HAP-1 (cell line): Measurements from ENCODE around the gene SLC22A13.
"Not testable (repeated sequence)": the region's sequence is repeated elsewhere in the genome, so short reads cannot be mapped to it uniquely, and the experiment has no call there.

Experiments
- DNase-seq, 2 experiments: peaks; one replicate each; pipeline ENCODE4 v3.0.0-alpha.2; 2016 to 2020; ENCODE audit warnings: low spot score in 2 of 2
- H3K27me3 ChIP-seq: fragments of 250-450 bp; sonication (Bioruptor Pico); 2 replicates; pipeline ENCODE4 v1.5.1; 2020; ENCODE audit warnings: low read depth, mild to moderate bottlenecking, moderate library complexity
- H3K36me3 ChIP-seq: fragments of 250-450 bp; sonication (Bioruptor Pico); replicated peaks from 2 replicates; pipeline ENCODE4 v1.5.1; 2020; ENCODE audit warnings: mild to moderate bottlenecking
- H3K4me1 ChIP-seq: fragments of 250-450 bp; sonication (Bioruptor Pico); 2 replicates; pipeline ENCODE4 v1.5.1; 2020; ENCODE audit warnings: mild to moderate bottlenecking
- H3K4me3 ChIP-seq: fragments of 250-450 bp; sonication (Bioruptor Pico); 2 replicates; pipeline ENCODE4 v1.5.1; 2020; ENCODE audit warnings: mild to moderate bottlenecking, moderate library complexity
- H3K9me3 ChIP-seq: fragments of 250-450 bp; sonication (Bioruptor Pico); 2 replicates; pipeline ENCODE4 v1.5.1; 2020; ENCODE audit warnings: mild to moderate bottlenecking, moderate library complexity
- in situ Hi-C: fragments of 300-500 bp; cut with MboI; formaldehyde crosslinking; loops from 3 replicates; pipeline ENCODE4 v1.14.3; 2020; ENCODE audit warnings: low sequenced_read_pairs, inconsistent platforms, mixed read lengths

Gene SLC22A13

GRCh38 chr3:38265604-38266307 lies at the start of gene SLC22A13:
SLC22A13 (plus strand) TSS chr3:38265812; CDS start chr3:38265861, 49 bp downstream.
- Histone ChIP-seq H3K36me3 (no peaks in the 10 kb centered on the region), H3K9me3 (no peaks in the 10 kb centered on the region), H3K4me1 (no peaks in the 10 kb centered on the region), H3K27me3 (no peaks in the 10 kb centered on the region), H3K4me3 (no peak within 1 kb of the TSS)
- no peak for DNase-seq
- in situ Hi-C loops, result no loop called here

GRCh38 chr3:38219609-38220197 lies 45.9 kb upstream of the SLC22A13 start:
- in situ Hi-C loops, result no loop called here
- Histone ChIP-seq H3K4me1 (no peaks in the 10 kb centered on the region), H3K36me3 (peaks cover 12% of the 10 kb centered on the region)

GRCh38 chr3:38221005-38221404 lies 44.6 kb upstream of the SLC22A13 start:
- H3K36me3 ChIP-seq, result peaks cover 17% of the 10 kb centered on the region
- in situ Hi-C loops, result no loop called here
- H3K9me3 ChIP-seq, result no peaks in the 10 kb centered on the region
- H3K27me3 ChIP-seq, result no peaks in the 10 kb centered on the region
- no peak for DNase-seq
- H3K4me1 ChIP-seq, result no peaks in the 10 kb centered on the region
- no peak overlapping the region for H3K4me3 ChIP-seq

More at GRCh38 chr3:38219609-38220197, 45.9 kb upstream of the SLC22A13 start:
- H3K4me3 ChIP-seq, result no peak overlapping the region
- DNase-seq, result no peak
- H3K27me3 ChIP-seq, result no peaks in the 10 kb centered on the region
- no peaks in the 10 kb centered on the region for H3K9me3 ChIP-seq

GRCh38 chr3:38222032-38222634 lies 43.5 kb upstream of the SLC22A13 start:
- H3K36me3 ChIP-seq, result peaks cover 25% of the 10 kb centered on the region
- no peaks in the 10 kb centered on the region for H3K27me3 ChIP-seq
- H3K4me3 ChIP-seq, result no peak overlapping the region
- DNase-seq, result no peak
- H3K9me3 ChIP-seq, result no peaks in the 10 kb centered on the region
- no peaks in the 10 kb centered on the region for H3K4me1 ChIP-seq
- in situ Hi-C loops, result no loop called here

GRCh38 chr3:38224357-38224756 lies 41.3 kb upstream of the SLC22A13 start:
- no peaks in the 10 kb centered on the region for H3K9me3 ChIP-seq
- in situ Hi-C loops, result no loop called here
- no peaks in the 10 kb centered on the region for H3K4me1 ChIP-seq
- DNase-seq, result no peak
- no peaks in the 10 kb centered on the region for H3K27me3 ChIP-seq
- H3K36me3 ChIP-seq, result peaks cover 30% of the 10 kb centered on the region
- H3K4me3 ChIP-seq, result no peak overlapping the region

- no peak for DNase-seq
- no peak overlapping the region for H3K4me3 ChIP-seq
- in situ Hi-C loops, result no loop called here
- H3K36me3 ChIP-seq, result peaks cover 36% of the 10 kb centered on the region
- no peaks in the 10 kb centered on the region for H3K4me1 ChIP-seq
- no peaks in the 10 kb centered on the region for H3K27me3 ChIP-seq
- no peaks in the 10 kb centered on the region for H3K9me3 ChIP-seq
Measured at GRCh38 chr3:38226273-38226672, 39.3 kb upstream of the SLC22A13 start.

- Histone ChIP-seq H3K4me1 (no peaks in the 10 kb centered on the region), H3K9me3 (no peaks in the 10 kb centered on the region), H3K4me3 (no peak overlapping the region), H3K36me3 (peaks cover 41% of the 10 kb centered on the region), H3K27me3 (no peaks in the 10 kb centered on the region)
- no peak for DNase-seq
- in situ Hi-C loops, result no loop called here
Measured at GRCh38 chr3:38227989-38228388, 37.6 kb upstream of the SLC22A13 start.

GRCh38 chr3:38229036-38229435 lies 36.6 kb upstream of the SLC22A13 start:
- peaks cover 36% of the 10 kb centered on the region for H3K36me3 ChIP-seq
- H3K4me1 ChIP-seq, result no peaks in the 10 kb centered on the region
- in situ Hi-C loops, result no loop called here
- no peaks in the 10 kb centered on the region for H3K9me3 ChIP-seq
- no peak overlapping the region for H3K4me3 ChIP-seq
- no peaks in the 10 kb centered on the region for H3K27me3 ChIP-seq
- no peak for DNase-seq

GRCh38 chr3:38232701-38233100 lies 32.9 kb upstream of the SLC22A13 start:
- peaks cover 19% of the 10 kb centered on the region for H3K36me3 ChIP-seq
- in situ Hi-C loops, result no loop called here
- H3K9me3 ChIP-seq, result no peaks in the 10 kb centered on the region
- no peaks in the 10 kb centered on the region for H3K27me3 ChIP-seq
- H3K4me1 ChIP-seq, result no peaks in the 10 kb centered on the region
- H3K4me3 ChIP-seq, result no peak overlapping the region
- no peak for DNase-seq

GRCh38 chr3:38235466-38235865 lies 30.1 kb upstream of the SLC22A13 start:
- Histone ChIP-seq H3K9me3 (no peaks in the 10 kb centered on the region), H3K36me3 (peaks cover 15% of the 10 kb centered on the region), H3K4me1 (no peaks in the 10 kb centered on the region), H3K27me3 (no peaks in the 10 kb centered on the region), H3K4me3 (no peak overlapping the region)
- in situ Hi-C loops, result no loop called here
- DNase-seq, result no peak

GRCh38 chr3:38238416-38239008 lies 27.1 kb upstream of the SLC22A13 start:
- Histone ChIP-seq H3K4me3 (no peak overlapping the region), H3K9me3 (no peaks in the 10 kb centered on the region), H3K4me1 (no peaks in the 10 kb centered on the region), H3K27me3 (no peaks in the 10 kb centered on the region), H3K36me3 (peaks cover 8% of the 10 kb centered on the region; the same call in 1 of the 2 replicates)
- DNase-seq, result no peak
- in situ Hi-C loops, result no loop called here

- H3K4me3 ChIP-seq, DNase-seq, H3K9me3 ChIP-seq, H3K4me1 ChIP-seq, in situ Hi-C loops, H3K27me3 ChIP-seq: not testable (repeated sequence)
- H3K36me3 ChIP-seq, result peaks cover 19% of the 10 kb centered on the region
Measured at GRCh38 chr3:38242812-38243211, 22.8 kb upstream of the SLC22A13 start.

GRCh38 chr3:38245930-38246329 lies 19.7 kb upstream of the SLC22A13 start:
- H3K36me3 ChIP-seq, result peaks cover 43% of the 10 kb centered on the region
- H3K4me3 ChIP-seq, result no peak overlapping the region
- no peaks in the 10 kb centered on the region for H3K4me1 ChIP-seq
- no peak for DNase-seq
- no peaks in the 10 kb centered on the region for H3K9me3 ChIP-seq
- H3K27me3 ChIP-seq, result no peaks in the 10 kb centered on the region
- in situ Hi-C loops, result no loop called here
